Esophagus muscularis mucosa (tissue), 3 donors: ENCODE measurements around the gene CPED1.

Experiments
- CTCF ChIP-seq, 3 experiments: fragments of 200-600 bp in 2 of 3; fragments of 450-650 bp in 1 of 3; sonication (generic) in 2 of 3; IDR thresholded peaks; one replicate each; pipeline ENCODE4 v1.5.1; 2017 to 2019; ENCODE audit warnings: antibody characterized with exemption in 3 of 3, mild to moderate bottlenecking in 2 of 3, moderate library complexity in 1 of 3
- POLR2AphosphoS5 ChIP-seq, 2 donors: sonication (generic); formaldehyde crosslinking; IDR thresholded peaks; one replicate each; pipeline ENCODE4 v1.6.1; 2017; ENCODE audit warnings: antibody characterized with exemption in 2 of 2

- TF ChIP-seq CTCF (IDR thresholded peaks at IDR 0.05) (no peak), POLR2AphosphoS5 (IDR thresholded peaks at IDR 0.05) (no peak)
Measured at GRCh38 chr7:121132940-121133339, 144.4 kb downstream of the CPED1 start.
